DLD1 (cell line): ENCODE results near the gene TREML4.

Source experiments
- in situ Hi-C: cut with HindIII; loops from 2 replicates; pipeline ENCODE4 v1.10.0; 2017; ENCODE audit warnings: low sequenced_read_pairs

TREML4 gene, protein sequence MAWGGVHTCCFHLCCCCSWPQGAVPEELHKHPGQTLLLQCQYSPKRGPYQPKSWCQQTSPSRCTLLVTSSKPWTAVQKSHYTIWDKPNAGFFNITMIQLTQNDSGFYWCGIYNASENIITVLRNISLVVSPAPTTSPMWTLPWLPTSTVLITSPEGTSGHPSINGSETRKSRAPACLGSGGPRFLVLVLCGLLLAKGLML

DNA sequence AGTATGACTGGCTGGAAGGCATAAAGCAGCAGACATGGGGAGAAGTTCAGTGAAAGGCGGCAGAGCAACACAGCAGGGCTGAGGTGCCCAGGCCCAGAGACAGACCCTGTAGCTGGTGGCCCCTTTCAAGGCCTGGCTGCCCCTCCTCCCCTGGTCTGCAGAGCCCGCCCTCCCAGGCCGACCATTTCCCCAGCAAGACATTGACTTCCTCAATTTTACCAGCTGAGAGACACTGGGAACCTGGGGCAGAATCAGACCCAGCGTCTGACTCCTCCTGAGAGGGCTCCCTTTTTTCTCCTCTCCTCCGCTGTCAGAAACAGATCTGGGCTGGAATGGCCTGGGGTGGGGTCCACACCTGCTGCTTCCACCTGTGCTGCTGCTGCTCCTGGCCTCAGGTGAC is at the start of gene TREML4:
TSS of gene TREML4 (plus strand) at position 254 of the 400 bp plus-strand sequence. CDS start at position 333, 79 bp downstream.
- in situ Hi-C loops: no loop called here

DNA sequence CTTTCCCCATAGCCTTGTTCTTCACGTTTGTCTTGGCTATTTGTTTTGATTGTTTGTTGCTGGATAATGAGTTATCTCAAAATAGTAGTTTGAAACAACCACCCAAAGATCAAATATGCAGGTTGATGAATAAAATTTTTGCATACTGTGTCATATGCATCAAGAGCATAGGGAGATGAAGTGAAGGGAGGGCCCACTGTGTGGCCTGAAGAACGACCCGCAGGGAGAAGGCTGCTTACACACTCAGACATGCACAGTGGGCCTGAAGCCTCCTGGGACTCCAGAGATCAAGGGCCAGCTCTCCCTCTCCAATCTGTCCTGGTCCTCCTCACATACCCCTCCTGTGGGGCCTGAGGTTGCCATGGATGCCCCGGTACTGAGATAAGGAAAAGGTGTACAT is 49.0 kb upstream of the TREML4 start:
- in situ Hi-C loops: loop anchor here (25.0 kb wide), 1 partner anchor 92 kb away; no protein-coding TSS in a partner anchor

DNA sequence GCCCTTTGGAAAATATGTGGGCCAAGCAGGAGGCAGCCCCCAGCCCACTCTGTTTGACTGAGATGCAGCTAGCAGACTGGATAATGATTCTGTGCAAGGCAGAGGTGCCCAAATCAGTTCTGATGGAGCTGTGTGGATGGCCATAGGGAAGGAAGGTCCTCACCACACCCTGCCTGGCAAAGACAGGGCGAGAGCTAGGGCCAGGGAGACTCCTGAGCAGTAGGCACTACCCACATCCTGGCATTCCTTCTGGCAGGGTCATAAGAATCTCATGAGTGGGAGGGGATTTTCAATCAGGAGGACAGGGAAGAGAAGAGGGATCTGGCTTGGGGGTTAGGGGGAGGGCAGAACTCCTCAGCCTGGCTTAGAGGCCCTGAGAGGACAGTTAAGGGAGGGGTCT is 46.6 kb upstream of the TREML4 start:
- in situ Hi-C loops: loop anchor here (25.0 kb wide), 1 partner anchor 94 kb away; no protein-coding TSS in a partner anchor

DNA sequence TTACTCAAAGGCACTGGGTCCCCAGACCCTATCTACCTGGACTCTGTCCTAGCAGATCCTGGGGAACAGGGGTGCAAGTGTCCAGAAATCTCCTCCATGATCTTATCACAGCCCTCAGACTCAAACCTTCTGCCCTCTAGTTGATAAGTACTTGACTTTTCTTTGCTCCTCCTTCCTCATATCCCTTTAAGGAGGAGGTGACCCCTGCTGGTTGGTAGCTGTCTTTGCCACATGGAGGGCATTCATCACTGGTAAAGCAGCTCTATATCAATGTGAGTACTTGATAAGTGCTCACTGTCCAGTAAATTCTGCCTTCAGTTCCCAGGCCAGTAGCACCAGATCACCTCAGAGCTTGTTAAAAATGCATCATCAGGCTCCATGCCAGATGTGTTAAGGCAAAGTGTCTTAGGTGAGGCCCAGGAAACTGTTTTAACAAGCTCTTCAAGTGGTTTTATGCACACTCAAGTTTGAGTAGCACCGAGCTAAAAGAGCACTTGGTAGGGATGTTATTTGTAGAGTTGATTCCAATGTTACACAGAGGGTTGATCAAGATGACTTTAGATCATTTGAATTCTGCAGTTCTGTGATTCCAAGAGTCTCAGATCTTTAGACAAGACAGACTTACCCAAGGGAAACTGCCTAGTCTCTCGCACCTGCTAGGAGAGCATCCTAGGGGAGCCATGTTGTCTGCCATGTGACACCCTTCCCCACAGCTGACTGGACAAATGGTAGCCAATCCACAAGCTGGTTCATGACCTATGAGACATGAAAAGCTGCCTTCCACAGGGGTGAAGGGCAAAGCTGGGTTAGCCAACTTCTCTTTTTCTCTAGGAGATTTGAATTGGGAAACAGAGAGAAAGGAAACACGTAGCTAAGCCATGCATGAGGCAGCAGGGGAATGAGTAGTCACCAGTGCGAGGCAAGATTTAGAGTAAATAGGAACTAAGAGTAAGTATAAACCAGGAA is 45.8 kb upstream of the TREML4 start:
- in situ Hi-C loops: loop anchor here (25.0 kb wide), 1 partner anchor 95 kb away; no protein-coding TSS in a partner anchor

DNA sequence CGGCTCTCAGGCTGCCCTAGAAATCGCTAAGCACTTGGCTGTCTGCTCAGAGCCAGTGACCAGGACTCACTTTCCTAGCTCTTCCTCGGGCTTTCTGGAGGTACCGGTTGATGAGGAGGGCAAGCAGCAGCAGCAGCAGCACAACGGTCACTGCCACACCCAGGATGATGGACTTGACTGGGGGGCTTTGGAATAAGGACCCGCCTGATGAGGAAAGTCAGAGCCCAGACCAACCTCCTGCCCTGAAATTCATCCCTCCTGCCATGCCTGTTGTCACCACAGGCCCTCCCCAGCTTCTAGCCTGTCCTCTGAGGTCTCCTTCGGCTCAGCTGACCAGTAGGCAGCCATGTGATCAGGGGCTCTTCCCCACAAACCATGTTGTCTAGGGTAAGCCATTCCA is 43.4 kb upstream of the TREML4 start:
- in situ Hi-C loops: loop anchor here (25.0 kb wide), 1 partner anchor 97 kb away; no protein-coding TSS in a partner anchor

DNA sequence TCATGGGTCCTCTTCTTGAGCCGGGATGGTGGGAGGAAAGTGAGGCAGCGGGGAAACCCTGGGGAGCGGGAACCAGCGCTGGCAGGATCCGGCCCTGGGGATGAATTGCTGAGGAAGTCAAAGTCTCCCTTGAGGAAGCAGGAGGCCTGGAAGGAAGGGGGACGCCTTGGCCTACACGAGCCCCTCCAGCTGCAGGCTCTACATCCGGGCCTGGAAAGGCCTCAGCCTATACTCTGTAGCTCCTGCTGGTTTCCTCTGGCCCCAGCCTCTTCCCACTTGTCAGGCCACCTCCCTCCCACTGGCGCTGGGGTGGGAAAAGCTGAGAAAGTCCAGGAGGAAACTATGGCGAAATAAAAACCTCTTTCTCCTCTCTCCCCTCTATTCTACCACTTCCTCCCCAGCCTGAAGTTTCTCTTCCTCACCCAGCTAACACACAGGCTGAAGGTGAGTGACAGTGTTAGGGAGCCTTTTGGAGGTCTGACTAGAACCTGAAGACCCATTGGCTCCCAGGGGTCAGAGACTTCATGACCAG is 42.1 kb upstream of the TREML4 start:
- in situ Hi-C loops: loop anchor here (25.0 kb wide), 1 partner anchor 99 kb away; no protein-coding TSS in a partner anchor

DNA sequence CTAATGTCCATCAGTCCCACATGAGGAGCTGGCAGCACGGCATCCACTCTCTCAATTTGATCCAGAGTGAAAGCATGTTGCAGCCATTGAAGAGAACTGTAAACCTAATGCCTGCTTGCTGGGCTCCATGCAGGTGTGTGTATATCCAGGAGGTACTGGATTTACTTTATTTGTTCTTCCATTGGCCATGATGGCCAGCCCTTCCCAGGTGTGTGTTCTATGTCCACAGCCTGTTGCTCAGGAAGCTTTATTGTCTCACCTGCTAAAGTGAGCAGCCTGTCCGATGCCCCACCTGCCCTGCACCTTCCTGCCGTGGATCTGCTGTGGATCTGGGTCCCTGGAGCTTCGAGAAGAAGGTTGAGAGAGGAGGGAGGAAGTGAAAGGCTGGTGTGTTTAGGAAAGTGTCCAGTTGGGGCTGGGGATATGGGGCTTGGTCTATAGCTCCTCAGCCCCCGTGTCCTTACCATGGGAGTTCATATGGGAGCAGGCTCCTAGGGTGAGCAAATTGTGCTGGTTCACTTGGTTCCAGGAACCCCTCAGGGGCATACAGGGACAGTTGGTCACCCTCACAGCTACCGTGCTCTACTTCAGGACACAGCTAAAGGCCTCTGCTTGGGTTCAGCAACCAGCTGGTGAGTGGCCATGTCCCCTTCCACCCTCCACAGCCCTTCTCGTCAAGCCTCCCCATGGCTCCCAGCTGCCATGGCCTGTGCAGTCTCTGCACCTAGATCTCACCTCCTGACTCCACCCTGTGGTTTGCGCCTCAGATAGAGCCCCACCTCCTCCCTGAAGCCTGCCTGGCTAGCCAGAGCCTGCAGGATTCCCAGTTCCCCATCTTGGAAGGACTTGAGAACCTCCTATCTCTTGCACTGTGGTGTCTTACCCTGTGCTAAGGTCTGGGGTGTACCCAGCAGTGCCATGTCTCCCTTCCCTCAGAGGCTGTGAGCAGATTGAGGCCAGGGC is 39.9 kb upstream of the TREML4 start:
- in situ Hi-C loops: loop anchor here (25.0 kb wide), 1 partner anchor 101 kb away; no protein-coding TSS in a partner anchor

DNA sequence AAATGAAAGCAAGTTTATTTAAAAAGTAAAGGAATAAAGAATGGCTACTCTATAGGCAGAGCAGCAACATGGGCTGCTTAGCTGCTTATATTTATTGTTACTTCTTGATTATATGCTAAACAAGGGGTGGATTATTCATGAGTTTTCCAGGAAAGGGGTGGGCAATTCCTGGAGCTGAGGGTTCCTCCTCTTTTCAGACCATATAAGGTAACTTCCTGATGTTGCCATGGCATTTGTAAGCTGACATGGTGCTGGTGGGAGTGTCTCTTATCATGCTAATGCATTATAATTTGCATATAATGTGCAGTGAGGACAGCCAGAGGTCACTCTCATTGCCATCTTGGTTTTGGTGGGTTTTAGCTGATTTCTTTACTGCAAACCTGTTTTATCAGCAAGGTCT is 39.1 kb upstream of the TREML4 start:
- in situ Hi-C loops: loop anchor here (25.0 kb wide), 1 partner anchor 102 kb away; no protein-coding TSS in a partner anchor

DNA sequence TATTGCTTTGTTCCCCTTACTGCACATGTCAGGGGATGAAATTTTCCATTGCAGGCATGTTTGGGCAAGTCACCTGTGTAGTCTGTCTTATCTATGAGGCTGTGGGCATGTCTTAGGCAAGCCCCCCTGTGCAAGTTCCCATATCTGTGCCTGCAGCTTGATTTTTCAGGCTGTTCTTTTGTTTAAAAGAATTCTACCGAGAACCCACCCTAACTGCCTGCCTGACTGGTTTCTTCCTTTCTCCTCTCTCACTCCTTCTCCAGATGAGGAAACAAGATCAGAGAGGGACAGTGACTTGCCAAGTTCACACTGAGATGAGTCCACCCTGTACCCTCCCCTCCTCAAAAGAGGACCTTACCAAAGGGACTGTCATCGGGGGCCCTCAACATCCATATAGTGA is 38.2 kb upstream of the TREML4 start:
- in situ Hi-C loops: loop anchor here (25.0 kb wide), 1 partner anchor 103 kb away; no protein-coding TSS in a partner anchor

DNA sequence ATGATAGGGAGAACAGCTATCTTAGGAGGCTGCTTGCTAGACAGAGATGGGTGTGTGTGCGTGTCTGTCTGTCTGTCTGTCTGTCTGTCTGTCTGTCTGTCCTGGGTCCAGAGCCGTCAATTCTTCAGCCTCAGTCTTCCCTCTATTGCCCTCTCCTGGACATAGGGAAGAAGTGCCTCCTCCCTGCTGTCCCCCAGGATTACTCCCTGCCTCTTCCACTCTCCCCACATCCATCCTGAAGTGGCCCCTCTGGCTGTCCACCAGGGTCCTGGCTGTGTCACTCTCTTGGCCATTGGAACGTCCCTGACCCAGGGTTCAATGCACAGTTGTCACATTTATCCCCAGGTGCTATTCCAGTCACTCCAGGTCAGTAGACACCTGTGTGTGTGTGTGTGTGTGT is 37.4 kb upstream of the TREML4 start:
- in situ Hi-C loops: loop anchor here (25.0 kb wide), 1 partner anchor 103 kb away; no protein-coding TSS in a partner anchor

DNA sequence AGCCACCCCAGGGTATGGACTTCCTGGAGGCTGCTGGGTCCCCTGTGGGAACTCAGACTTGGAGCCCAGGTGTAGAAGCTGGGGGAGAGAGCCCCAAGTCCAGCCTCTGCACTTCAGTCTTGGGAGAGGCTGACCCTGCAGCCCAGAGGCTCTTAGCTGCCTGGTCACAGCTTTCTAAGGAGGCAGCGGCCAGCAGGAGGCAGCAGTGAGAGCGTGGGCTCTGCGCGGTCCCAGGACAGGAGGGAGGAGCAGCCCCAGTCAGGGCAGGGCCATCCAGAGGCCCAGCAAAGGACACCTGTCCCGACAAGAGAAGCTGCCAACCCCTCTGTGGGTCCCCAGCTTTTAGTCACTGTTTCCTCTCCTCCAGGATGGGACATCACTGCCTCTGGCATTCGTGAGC is 36.6 kb upstream of the TREML4 start:
- in situ Hi-C loops: loop anchor here (25.0 kb wide), 1 partner anchor 104 kb away; no protein-coding TSS in a partner anchor

DNA sequence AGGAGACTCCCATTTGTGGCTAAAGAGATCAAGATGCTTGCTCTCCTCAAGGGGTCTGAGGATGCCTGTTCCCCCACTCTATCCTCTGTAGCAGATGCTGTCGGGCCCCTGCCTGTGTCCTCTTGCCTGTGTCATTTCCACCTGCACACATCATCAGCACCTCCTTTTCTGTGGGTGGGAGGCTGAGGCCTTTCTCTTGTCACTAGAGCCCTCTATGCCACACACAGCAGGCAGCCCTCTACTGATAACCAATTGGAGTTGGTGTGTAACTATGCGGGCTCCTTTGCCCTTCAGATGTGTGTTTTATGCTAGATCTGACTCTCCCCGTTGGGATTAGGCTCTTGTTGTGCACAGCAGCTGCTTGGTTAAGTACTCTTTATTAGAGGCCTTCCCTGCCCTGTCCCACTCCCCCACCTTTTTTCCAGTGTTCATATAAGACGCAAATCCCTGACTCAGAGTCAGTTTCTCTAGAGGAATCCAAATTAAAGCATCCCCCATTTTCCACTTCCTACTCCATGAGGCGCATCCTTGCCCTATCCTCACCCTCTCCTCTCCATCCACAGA is 34.9 kb upstream of the TREML4 start:
- in situ Hi-C loops: loop anchor here (25.0 kb wide), 1 partner anchor 106 kb away; no protein-coding TSS in a partner anchor

DNA sequence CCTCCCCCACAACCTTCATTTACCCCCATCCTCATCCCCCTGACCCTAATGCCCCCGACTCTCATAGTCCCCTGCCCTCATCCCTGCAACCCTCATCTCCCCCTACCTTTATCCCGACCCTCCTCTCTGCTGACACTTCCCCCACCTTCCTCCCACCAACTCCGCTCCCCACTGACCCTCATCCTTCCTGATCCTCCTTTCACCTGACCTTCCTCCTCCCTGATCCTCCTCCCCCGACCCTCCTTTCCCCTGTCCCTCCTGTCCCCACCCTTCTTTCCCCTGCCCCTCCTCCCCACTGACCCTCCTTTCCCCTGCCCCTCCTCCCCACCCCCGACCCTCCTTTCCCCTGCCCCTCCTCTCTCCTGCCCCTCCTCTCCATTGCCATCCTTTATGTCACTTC is 34.3 kb upstream of the TREML4 start:
- in situ Hi-C loops: loop anchor here (25.0 kb wide), 1 partner anchor 107 kb away; no protein-coding TSS in a partner anchor

DNA sequence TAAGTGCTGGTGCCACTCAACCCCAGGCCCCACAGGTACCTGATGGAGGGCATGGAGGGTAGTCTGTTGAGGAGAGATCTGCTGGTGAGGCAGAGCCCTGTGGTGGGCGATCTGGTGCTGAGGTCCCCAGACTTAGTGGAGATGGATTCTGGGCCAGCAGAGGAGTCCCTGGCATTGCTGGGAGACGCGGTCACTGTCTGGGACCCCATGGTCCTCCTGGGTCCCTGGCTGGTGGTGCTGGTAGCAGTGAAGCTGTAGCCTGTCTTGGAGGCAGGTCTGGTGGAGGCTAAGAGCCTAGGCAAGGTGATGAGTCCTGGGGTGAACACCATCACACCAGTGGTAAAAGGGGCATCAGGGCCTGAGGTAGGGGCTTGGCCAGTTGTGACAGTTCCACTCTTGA is 33.8 kb upstream of the TREML4 start:
- in situ Hi-C loops: loop anchor here (25.0 kb wide), 1 partner anchor 107 kb away; no protein-coding TSS in a partner anchor

DNA sequence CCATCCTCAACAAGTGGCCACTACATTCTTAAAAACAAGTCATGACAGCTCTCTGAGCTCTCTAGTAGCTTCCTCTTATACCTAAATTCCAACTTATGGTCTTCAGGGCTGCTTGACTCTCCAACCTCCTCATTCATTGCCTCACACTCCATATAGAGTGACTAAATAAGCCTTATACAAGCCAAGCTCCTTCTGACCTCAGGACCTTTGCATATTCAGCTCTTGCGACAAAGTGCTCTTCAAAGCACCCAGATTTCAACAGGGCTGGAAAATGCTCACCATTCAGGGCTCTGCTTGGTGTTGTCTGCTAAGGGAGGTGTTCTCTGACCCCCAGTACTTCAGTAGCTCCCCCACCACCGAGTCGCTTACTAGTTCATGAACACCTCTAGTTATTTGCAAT is 30.9 kb upstream of the TREML4 start:
- in situ Hi-C loops: loop anchor here (25.0 kb wide), 1 partner anchor 110 kb away; no protein-coding TSS in a partner anchor

DNA sequence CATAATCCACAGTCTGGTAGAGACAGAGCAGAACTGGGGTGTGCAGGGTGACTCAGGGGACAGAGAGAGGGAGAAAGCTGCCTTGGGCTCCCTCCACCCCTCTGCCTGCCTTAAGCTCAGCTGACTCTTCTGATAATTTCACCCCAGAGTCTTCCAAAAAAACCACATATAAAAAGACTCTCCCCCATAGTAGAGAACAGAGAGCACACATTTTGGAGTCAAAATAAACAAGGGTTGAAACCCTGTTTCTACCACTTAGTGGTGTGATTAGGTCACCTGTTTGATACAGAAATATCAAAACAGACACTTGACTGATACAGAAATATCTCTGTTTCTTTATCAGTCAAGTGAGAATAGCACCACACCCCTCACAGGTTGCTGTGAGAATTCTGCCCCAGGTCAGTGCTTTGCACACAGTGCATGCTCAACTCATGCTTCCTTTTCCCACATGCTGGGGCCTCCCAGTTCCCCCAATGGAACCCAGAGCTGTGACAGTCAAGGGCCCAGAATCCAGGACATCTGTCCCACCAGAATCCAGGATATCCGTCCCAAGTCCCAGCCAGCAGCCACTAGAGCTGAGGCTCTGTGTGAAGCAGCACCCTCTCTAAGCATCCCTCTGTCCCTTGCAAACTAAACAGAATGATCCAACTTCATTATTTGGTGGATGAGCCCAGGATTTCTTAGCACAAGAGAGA is 28.4 kb upstream of the TREML4 start:
- in situ Hi-C loops: loop anchor here (25.0 kb wide), 1 partner anchor 112 kb away; no protein-coding TSS in a partner anchor

DNA sequence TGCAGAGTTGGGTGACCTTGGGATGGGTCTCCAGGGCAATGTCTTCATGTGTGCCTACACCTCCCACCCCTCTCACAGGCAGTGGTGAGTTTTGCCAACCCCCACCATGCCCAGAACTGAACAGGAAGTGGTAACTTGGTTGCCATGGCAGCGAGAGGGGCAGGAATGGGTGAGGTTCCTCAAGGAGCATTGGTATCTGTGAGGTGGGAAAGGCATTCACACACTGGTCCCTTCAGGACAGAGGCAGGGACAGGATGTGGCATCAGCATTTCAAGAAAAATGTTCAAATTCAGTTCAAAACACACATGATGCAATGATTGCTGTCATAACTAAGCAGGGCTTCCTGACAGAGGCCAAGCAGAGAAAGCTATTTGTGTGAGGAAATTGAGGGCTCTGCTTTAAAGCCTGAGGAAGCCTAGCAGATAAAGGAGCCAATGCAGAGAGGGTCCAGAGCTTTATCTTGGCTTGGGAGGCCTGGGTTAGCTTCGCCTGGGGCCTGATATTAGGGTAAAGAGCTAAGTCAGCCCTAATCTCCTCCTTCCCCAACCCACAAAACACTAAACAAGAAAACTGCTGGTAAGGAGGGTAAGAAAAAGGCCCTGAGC is 27.8 kb upstream of the TREML4 start:
- in situ Hi-C loops: no loop called here
